CD14-positive monocyte (primary cell): ENCODE data around the gene LSG1. TPM values are rescaled to one million over a fixed set of nuclear protein-coding genes. Genes with fewer than 3 reads are reported as not detected.

Source experiments
- DNase-seq, 3 donors: peaks; one replicate each; pipeline ENCODE4 v3.0.0-alpha.2; 2011 to 2022
- H2AFZ ChIP-seq: 2 replicates; pipeline ENCODE4 v1.6.0; 2012; ENCODE audit warnings: mild to moderate bottlenecking, low read depth, low read length, inconsistent platforms; ENCODE audit not compliant: insufficient read depth, poor library complexity, severe bottlenecking
- H3K27ac ChIP-seq, 2 donors: 1 replicate in 1 of 2; 2 replicates in 1 of 2; pipeline ENCODE4 v1.5.1; 2012 to 2013; ENCODE audit warnings: low read length in 2 of 2, control low read depth in 1 of 2, inconsistent platforms in 1 of 2, low read depth in 1 of 2, mild to moderate bottlenecking in 1 of 2
- H3K27me3 ChIP-seq, 2 donors: one replicate each; pipeline versions ENCODE4 v1.6.0 to v1.6.1; 2011 to 2013; ENCODE audit warnings: low read length in 2 of 2; ENCODE audit not compliant: control insufficient read depth in 2 of 2, insufficient read depth in 2 of 2
- H3K36me3 ChIP-seq, 2 donors: replicated peaks in 1 of 2; 1 replicate in 1 of 2; 2 replicates in 1 of 2; pipeline versions ENCODE4 v1.5.1 to v1.6.1; 2012 to 2013; ENCODE audit warnings: low read length in 2 of 2, control low read depth in 1 of 2, inconsistent platforms in 1 of 2, mild to moderate bottlenecking in 1 of 2; ENCODE audit not compliant: insufficient read depth in 2 of 2, control insufficient read depth in 1 of 2
- H3K4me1 ChIP-seq, 2 donors: 1 replicate in 1 of 2; 2 replicates in 1 of 2; pipeline versions ENCODE4 v1.5.1 to v1.6.1; 2012 to 2013; ENCODE audit warnings: low read length in 2 of 2, control low read depth in 1 of 2, inconsistent platforms in 1 of 2, mild to moderate bottlenecking in 1 of 2, moderate library complexity in 1 of 2; ENCODE audit not compliant: insufficient read depth in 2 of 2, control insufficient read depth in 1 of 2
- H3K4me2 ChIP-seq: replicated peaks from 2 replicates; pipeline ENCODE3; 2012; ENCODE audit warnings: low read length, moderate library complexity, mild to moderate bottlenecking; ENCODE audit not compliant: poor library complexity, severe bottlenecking; ENCODE audit errors: extremely low read depth
- H3K4me3 ChIP-seq, 3 experiments: fragments of 200-600 bp in 1 of 3; sonication (generic) in 1 of 3; replicated peaks in 1 of 3; 1 replicate in 2 of 3; 2 replicates in 1 of 3; pipeline ENCODE4 v1.5.1; 2011 to 2013; ENCODE audit warnings: low read length in 3 of 3, mild to moderate bottlenecking in 3 of 3, control low read depth in 2 of 3, low read depth in 2 of 3, inconsistent platforms in 1 of 3, moderate library complexity in 1 of 3
- H3K79me2 ChIP-seq: 2 replicates; pipeline ENCODE4 v1.6.0; 2012; ENCODE audit warnings: mild to moderate bottlenecking, control low read depth, inconsistent platforms, low read length, moderate library complexity; ENCODE audit not compliant: insufficient read depth
- H3K9ac ChIP-seq: 2 replicates; pipeline ENCODE4 v1.6.0; 2017; ENCODE audit warnings: low read length, mild to moderate bottlenecking; ENCODE audit not compliant: insufficient read depth, poor library complexity, severe bottlenecking
- H3K9me3 ChIP-seq, 2 donors: replicated peaks in 1 of 2; 1 replicate in 1 of 2; 2 replicates in 1 of 2; pipeline versions ENCODE4 v1.5.1 to v1.6.1; 2012 to 2013; ENCODE audit warnings: low read length in 2 of 2, control low read depth in 1 of 2; ENCODE audit not compliant: control insufficient read depth in 1 of 2, insufficient read depth in 1 of 2
- H4K20me1 ChIP-seq: 2 replicates; pipeline ENCODE4 v1.6.0; 2012; ENCODE audit warnings: mild to moderate bottlenecking, low read length, control low read depth, moderate library complexity; ENCODE audit not compliant: insufficient read depth
- H3K27ac Mint-ChIP-seq, 7 donors: one replicate each; pipeline ENCODE4 v1.8.0; 2020; ENCODE audit warnings: mild to moderate bottlenecking in 7 of 7, mixed read lengths in 7 of 7, moderate library complexity in 6 of 7, inconsistent platforms in 2 of 7
- H3K27me3 Mint-ChIP-seq, 3 donors: one replicate each; pipeline ENCODE4 v1.8.0; 2021 to 2022; ENCODE audit warnings: low read depth in 3 of 3, mild to moderate bottlenecking in 3 of 3, mixed read lengths in 3 of 3, moderate library complexity in 3 of 3, inconsistent platforms in 1 of 3
- H3K36me3 Mint-ChIP-seq, 2 donors: one replicate each; pipeline ENCODE4 v1.8.0; 2020; ENCODE audit warnings: mixed read lengths in 2 of 2, inconsistent platforms in 1 of 2, mild to moderate bottlenecking in 1 of 2
- H3K4me1 Mint-ChIP-seq: one replicate; pipeline ENCODE4 v1.8.0; 2020; ENCODE audit warnings: mild to moderate bottlenecking, mixed read lengths
- H3K4me3 Mint-ChIP-seq, 2 donors: one replicate each; pipeline ENCODE4 v1.8.0; 2020; ENCODE audit warnings: mild to moderate bottlenecking in 2 of 2, mixed read lengths in 2 of 2, moderate library complexity in 1 of 2
- H3K9me3 Mint-ChIP-seq, 7 donors: one replicate each; pipeline ENCODE4 v1.8.0; 2020 to 2022; ENCODE audit warnings: mixed read lengths in 7 of 7, mild to moderate bottlenecking in 6 of 7, moderate library complexity in 6 of 7, inconsistent platforms in 2 of 7
- WGBS: methylation state at CpG from one replicate; pipeline ENCODE4 v1.1.5; 2013; ENCODE audit warnings: missing lambda C conversion rate; ENCODE audit not compliant: insufficient coverage; 5-methylcytosine and 5-hydroxymethylcytosine counted together
- intact Hi-C, 2 donors: fragments of 100-400 bp; cut with micrococcal nuclease; formaldehyde crosslinking; loops; one replicate each; pipeline versions ENCODE4 v1.15.0 to v1.15.1; 2023
- polyA plus RNA-seq, 3 donors: library from polyadenylated mRNA; depleted of rRNA in 1 of 3; unstranded in 2 of 3; stranded (reverse) in 1 of 3; fragments of 300-500 nt in 2 of 3; fragments of >200 nt in 1 of 3; fragmentation: Illumina TruSeq in 2 of 3; gene quantifications; 1 replicate in 2 of 3; 2 replicates in 1 of 3; pipeline ENCODE4 v1.2.3, GENCODE V29; 2012 to 2021
- TF ChIP-seq, protein P1 (sequence below): fragments of 200-600 bp; IDR thresholded peaks from one replicate; pipeline ENCODE4 v1.8.0; 2022; ENCODE audit warnings: antibody characterized with exemption, mild to moderate bottlenecking

Gene LSG1
- polyA plus RNA-seq, 3 donors: 6.7 to 30.9 (median 9.9) TPM

DNA sequence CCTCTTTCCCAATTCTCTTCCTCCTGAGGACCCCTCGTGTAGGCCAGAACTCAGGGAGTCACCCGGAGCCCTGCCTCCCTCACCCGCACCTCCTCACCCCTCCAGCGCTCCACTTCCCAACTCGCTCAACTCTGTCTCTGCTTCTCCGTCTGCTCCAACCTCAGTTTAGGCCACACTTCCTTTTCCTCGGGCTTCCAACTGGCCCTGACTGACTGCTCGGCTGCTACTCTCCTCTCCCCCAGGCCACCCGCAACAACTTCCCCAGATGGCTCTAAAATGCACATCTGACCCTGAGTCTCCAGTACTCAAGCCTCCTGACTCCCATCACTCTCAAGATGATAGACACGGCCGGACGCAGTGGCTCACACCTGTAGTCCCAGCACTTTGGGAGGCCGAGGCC lies 62.4 kb downstream of the LSG1 start:
- intact Hi-C loops: no loop called here
- H3K4me3 Mint-ChIP-seq: no peak overlapping the region
- no peaks in the 10 kb centered on the region for H3K79me2 ChIP-seq

DNA sequence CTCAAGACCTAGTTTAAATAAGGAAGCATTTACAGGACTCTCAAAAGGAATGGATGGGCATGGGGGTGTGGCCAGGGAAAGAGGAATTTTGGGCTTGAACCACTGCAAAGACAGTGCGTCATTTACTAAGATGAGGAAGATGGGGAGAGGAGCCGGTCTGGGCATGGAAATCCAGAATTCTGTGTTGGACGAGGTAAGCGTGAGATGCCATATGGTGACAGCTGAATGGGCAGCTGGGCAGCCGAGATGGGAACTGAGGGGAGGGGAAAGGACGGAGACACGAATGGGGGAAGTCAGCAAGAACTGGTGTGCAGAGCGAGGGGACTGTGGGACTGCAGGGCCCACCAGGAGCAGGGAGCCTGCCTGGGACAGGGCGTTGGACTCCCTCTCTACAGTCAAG lies 63.0 kb downstream of the LSG1 start:
- WGBS: 99% methylated on average over 6 of the region's 9 CpGs
- H3K4me1 Mint-ChIP-seq: peaks cover 3% of the 10 kb centered on the region
- intact Hi-C loops: no loop called here

More for the DNA sequence above, 62.4 kb downstream of the LSG1 start:
- H3K4me3 ChIP-seq: no peak overlapping the region
- no peaks in the 10 kb centered on the region for H4K20me1 ChIP-seq
- whole genome bisulfite sequencing: 68% methylated on average over 12 of the region's 13 CpGs
- no peak overlapping the region for H3K9ac ChIP-seq
- H3K4me1 ChIP-seq: peaks cover 0 to 5% of the 10 kb centered on the region in 2 donors
- no peaks in the 10 kb centered on the region for H3K27me3 ChIP-seq
- H3K4me2 ChIP-seq: no peak overlapping the region
- no peak for DNase-seq
- Mint-ChIP-seq H3K9me3 (peaks cover 0 to 3% (median 0%) of the 10 kb centered on the region in 7 donors), H3K27me3 (no peaks in the 10 kb centered on the region), H3K4me1 (peaks cover 3% of the 10 kb centered on the region), H3K36me3 (no peaks in the 10 kb centered on the region), H3K27ac (peak overlapping the region in 1 of 7 donors; percentile 60)
- TF ChIP-seq, protein P1, sequence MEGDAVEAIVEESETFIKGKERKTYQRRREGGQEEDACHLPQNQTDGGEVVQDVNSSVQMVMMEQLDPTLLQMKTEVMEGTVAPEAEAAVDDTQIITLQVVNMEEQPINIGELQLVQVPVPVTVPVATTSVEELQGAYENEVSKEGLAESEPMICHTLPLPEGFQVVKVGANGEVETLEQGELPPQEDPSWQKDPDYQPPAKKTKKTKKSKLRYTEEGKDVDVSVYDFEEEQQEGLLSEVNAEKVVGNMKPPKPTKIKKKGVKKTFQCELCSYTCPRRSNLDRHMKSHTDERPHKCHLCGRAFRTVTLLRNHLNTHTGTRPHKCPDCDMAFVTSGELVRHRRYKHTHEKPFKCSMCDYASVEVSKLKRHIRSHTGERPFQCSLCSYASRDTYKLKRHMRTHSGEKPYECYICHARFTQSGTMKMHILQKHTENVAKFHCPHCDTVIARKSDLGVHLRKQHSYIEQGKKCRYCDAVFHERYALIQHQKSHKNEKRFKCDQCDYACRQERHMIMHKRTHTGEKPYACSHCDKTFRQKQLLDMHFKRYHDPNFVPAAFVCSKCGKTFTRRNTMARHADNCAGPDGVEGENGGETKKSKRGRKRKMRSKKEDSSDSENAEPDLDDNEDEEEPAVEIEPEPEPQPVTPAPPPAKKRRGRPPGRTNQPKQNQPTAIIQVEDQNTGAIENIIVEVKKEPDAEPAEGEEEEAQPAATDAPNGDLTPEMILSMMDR: no peak
- H3K27ac ChIP-seq: no peak overlapping the region
- H3K36me3 ChIP-seq: no peaks in the 10 kb centered on the region
- H3K9me3 ChIP-seq: no peaks in the 10 kb centered on the region
- H2AFZ ChIP-seq: no peak overlapping the region

More for the DNA sequence above, 63.0 kb downstream of the LSG1 start:
- Mint-ChIP-seq H3K4me3 (no peak overlapping the region), H3K9me3 (peaks cover 0 to 1% (median 0%) of the 10 kb centered on the region in 7 donors), H3K36me3 (no peaks in the 10 kb centered on the region), H3K27me3 (no peaks in the 10 kb centered on the region), H3K27ac (peak overlapping the region in 1 of 7 donors; percentile 7)
- Histone ChIP-seq H3K9ac (no peak overlapping the region), H2AFZ (no peak overlapping the region), H4K20me1 (no peaks in the 10 kb centered on the region), H3K9me3 (no peaks in the 10 kb centered on the region), H3K27ac (no peak overlapping the region), H3K4me2 (no peak overlapping the region), H3K4me1 (peaks cover 0 to 5% of the 10 kb centered on the region in 2 donors), H3K36me3 (no peaks in the 10 kb centered on the region), H3K27me3 (no peaks in the 10 kb centered on the region), H3K4me3 (no peak overlapping the region), H3K79me2 (no peaks in the 10 kb centered on the region)
- DNase-seq: no peak
- TF ChIP-seq, protein P1: no peak
